Neuronal stem cell (in vitro differentiated cells): Measurements from ENCODE around the gene DCAF11.

ENCODE experiments used
- DNase-seq: peaks from one replicate; pipeline ENCODE4 v3.0.0-alpha.2; 2013; ENCODE audit warnings: low spot score
- H2AFZ ChIP-seq: one replicate; pipeline ENCODE4 v1.6.1; 2013; ENCODE audit warnings: mild to moderate bottlenecking, low read length, inconsistent platforms
- H2AK5ac ChIP-seq: 2 replicates; pipeline ENCODE4 v1.6.1; 2013; ENCODE audit warnings: low read depth, mild to moderate bottlenecking, inconsistent platforms, low read length, moderate library complexity, mixed read lengths
- H2BK120ac ChIP-seq: 2 replicates; pipeline ENCODE4 v1.6.1; 2013; ENCODE audit warnings: low read depth, mild to moderate bottlenecking, inconsistent platforms, low read length, moderate library complexity, mixed read lengths
- H2BK12ac ChIP-seq: one replicate; pipeline ENCODE4 v1.6.1; 2013; ENCODE audit warnings: low read length, inconsistent platforms
- H2BK15ac ChIP-seq: 2 replicates; pipeline ENCODE4 v1.6.1; 2013; ENCODE audit warnings: mild to moderate bottlenecking, low read length, inconsistent platforms, mixed read lengths
- H2BK5ac ChIP-seq: one replicate; pipeline ENCODE4 v1.6.1; 2013; ENCODE audit warnings: inconsistent platforms, mild to moderate bottlenecking, low read length, moderate library complexity
- H3K14ac ChIP-seq: one replicate; pipeline ENCODE4 v1.6.1; 2013; ENCODE audit warnings: low read length, inconsistent platforms
- H3K18ac ChIP-seq: 2 replicates; pipeline ENCODE4 v1.6.1; 2013; ENCODE audit warnings: low read length, inconsistent platforms
- H3K23ac ChIP-seq: 2 replicates; pipeline ENCODE4 v1.6.1; 2013; ENCODE audit warnings: low read depth, mild to moderate bottlenecking, mixed read lengths, low read length, inconsistent platforms; ENCODE audit not compliant: poor library complexity
- H3K27ac ChIP-seq: replicated peaks from 3 replicates; pipeline ENCODE4 v1.5.1; 2013; ENCODE audit warnings: low read length, inconsistent platforms
- H3K27me3 ChIP-seq, 3 experiments: 2 replicates each; pipeline ENCODE4 v1.6.1; 2013; ENCODE audit warnings: low read length in 3 of 3, mild to moderate bottlenecking in 2 of 3, inconsistent platforms in 1 of 3, low read depth in 1 of 3, mixed read lengths in 1 of 3, moderate library complexity in 1 of 3; ENCODE audit not compliant: control insufficient read depth in 3 of 3, insufficient read depth in 3 of 3
- H3K36me3 ChIP-seq, 2 donors: replicated peaks in 1 of 2; 2 replicates each; pipeline ENCODE4 v1.6.1; 2013; ENCODE audit warnings: low read length in 2 of 2; ENCODE audit not compliant: control insufficient read depth in 2 of 2, insufficient read depth in 2 of 2
- H3K4ac ChIP-seq: 2 replicates; pipeline ENCODE4 v1.6.1; 2013; ENCODE audit warnings: inconsistent platforms, mild to moderate bottlenecking, low read length, moderate library complexity
- H3K4me1 ChIP-seq, 2 donors: 1 replicate in 1 of 2; 2 replicates in 1 of 2; pipeline ENCODE4 v1.6.1; 2013; ENCODE audit warnings: low read length in 2 of 2, low read depth in 1 of 2; ENCODE audit not compliant: control insufficient read depth in 2 of 2, insufficient read depth in 1 of 2
- H3K4me2 ChIP-seq: one replicate; pipeline ENCODE4 v1.6.1; 2013; ENCODE audit warnings: mild to moderate bottlenecking, low read length, inconsistent platforms; ENCODE audit not compliant: insufficient read depth, poor library complexity, severe bottlenecking
- H3K4me3 ChIP-seq, 2 donors: 2 replicates each; pipeline ENCODE4 v1.5.1; 2013; ENCODE audit warnings: low read length in 2 of 2, mild to moderate bottlenecking in 2 of 2, inconsistent platforms in 1 of 2, moderate library complexity in 1 of 2
- H3K79me1 ChIP-seq: one replicate; pipeline ENCODE4 v1.6.1; 2013; ENCODE audit warnings: low read depth, mild to moderate bottlenecking, inconsistent platforms, low read length, moderate library complexity
- H3K9ac ChIP-seq: one replicate; pipeline ENCODE4 v1.6.1; 2013; ENCODE audit warnings: mild to moderate bottlenecking, low read depth, low read length, inconsistent platforms; ENCODE audit not compliant: poor library complexity
- H3K9me3 ChIP-seq, 2 donors: replicated peaks in 1 of 2; 2 replicates each; pipeline versions ENCODE3 to v1.6.1; 2013; ENCODE audit warnings: low read length in 2 of 2, mild to moderate bottlenecking in 2 of 2, inconsistent platforms in 1 of 2, low read depth in 1 of 2, mixed read lengths in 1 of 2, moderate library complexity in 1 of 2; ENCODE audit not compliant: control insufficient read depth in 2 of 2, insufficient read depth in 1 of 2
- H4K8ac ChIP-seq: one replicate; pipeline ENCODE4 v1.6.1; 2013; ENCODE audit warnings: low read depth, mild to moderate bottlenecking, inconsistent platforms, low read length, moderate library complexity
- H4K91ac ChIP-seq: one replicate; pipeline ENCODE4 v1.6.1; 2013; ENCODE audit warnings: low read length, low read depth, mild to moderate bottlenecking, inconsistent platforms; ENCODE audit not compliant: poor library complexity
- WGBS, 2 donors: extraction: QIAGEN DNeasy Blood & Tissue Kit; methylation state at CpG; one replicate each; pipeline ENCODE4 v1.1.7; 2013; ENCODE audit warnings: missing lambda C conversion rate in 2 of 2, mixed read lengths in 1 of 2; ENCODE audit not compliant: insufficient read length in 2 of 2, insufficient replicate concordance in 1 of 2; ENCODE audit errors: extremely low coverage in 2 of 2; 5-methylcytosine and 5-hydroxymethylcytosine counted together

Gene DCAF11

DNA sequence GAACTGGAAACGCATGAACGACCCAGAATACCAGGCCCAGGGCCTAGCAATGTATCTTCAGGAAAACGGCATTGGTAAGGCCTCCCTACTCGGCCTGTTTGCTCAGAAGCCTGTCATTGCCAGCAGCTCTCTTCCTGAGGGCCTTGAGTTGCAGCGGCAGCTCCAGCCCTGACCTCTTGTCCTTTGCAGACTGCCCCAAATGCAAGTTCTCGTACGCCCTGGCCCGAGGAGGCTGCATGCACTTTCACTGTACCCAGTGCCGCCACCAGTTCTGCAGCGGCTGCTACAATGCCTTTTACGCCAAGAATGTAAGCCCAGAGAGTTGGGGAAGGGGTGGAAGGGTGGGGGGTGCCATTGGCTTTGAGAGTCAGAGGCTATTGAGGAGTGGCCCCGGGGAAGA, 42.8 kb downstream of the DCAF11 start:
- no peaks in the 10 kb centered on the region for H3K79me1 ChIP-seq
- no peak overlapping the region for H3K4me3 ChIP-seq
- H3K9ac ChIP-seq: no peak overlapping the region
- no peak for DNase-seq
- no peak overlapping the region for H2AK5ac ChIP-seq
- no peak overlapping the region for H3K4ac ChIP-seq
- H2BK15ac ChIP-seq: no peak overlapping the region
- H3K4me1 ChIP-seq: peaks cover 7 to 13% of the 10 kb centered on the region in 2 donors
- H2BK120ac ChIP-seq: no peak overlapping the region
- no peak overlapping the region for H4K8ac ChIP-seq
- H3K36me3 ChIP-seq: peaks cover 42 to 70% of the 10 kb centered on the region in 2 donors
- no peaks in the 10 kb centered on the region for H3K9me3 ChIP-seq
- no CpG with 5 or more reads among the region's 12 CpGs for WGBS, 2 donors
- no peak overlapping the region for H4K91ac ChIP-seq
- H3K27ac ChIP-seq: no peak overlapping the region
- H3K18ac ChIP-seq: no peak overlapping the region
- H3K27me3 ChIP-seq: no peaks in the 10 kb centered on the region
- H2BK5ac ChIP-seq: no peak overlapping the region
- no peak overlapping the region for H3K23ac ChIP-seq
- H2AFZ ChIP-seq: no peak overlapping the region
- no peak overlapping the region for H3K14ac ChIP-seq
- no peak overlapping the region for H2BK12ac ChIP-seq
- no peak overlapping the region for H3K4me2 ChIP-seq

DNA sequence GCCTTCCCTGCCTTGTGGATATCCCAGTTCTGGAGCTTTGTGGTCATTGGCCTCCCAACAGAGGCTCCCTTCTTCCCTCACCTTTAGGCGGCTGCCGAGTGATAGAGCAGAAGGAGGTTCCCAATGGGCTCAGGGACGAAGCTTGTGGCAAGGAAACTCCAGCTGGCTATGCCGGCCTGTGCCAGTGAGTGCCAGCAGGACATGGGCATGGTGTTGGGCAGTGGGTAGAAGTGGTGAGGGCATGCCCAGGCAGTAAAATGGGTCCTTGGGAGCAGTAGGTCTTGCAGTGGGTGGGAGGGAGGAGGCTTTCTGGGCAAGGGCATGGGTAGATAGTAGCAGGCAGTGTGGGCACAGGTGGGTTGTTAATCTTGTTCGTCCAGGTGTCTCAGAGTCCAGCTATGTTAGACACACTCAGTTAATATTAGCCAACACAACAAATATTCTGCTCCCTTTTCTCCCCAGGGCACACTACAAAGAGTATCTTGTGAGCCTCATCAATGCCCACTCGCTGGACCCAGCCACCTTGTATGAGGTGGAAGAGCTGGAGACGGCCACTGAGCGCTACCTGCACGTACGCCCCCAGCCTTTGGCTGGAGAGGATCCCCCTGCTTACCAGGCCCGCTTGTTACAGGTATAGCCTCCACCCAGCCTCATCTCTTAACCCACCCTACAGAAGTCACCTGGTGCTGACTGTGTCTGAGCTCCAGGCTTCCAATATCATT, 45.4 kb downstream of the DCAF11 start:
- H4K8ac ChIP-seq: no peak overlapping the region
- no peak overlapping the region for H2AFZ ChIP-seq
- H3K9me3 ChIP-seq: no peaks in the 10 kb centered on the region
- no peak for DNase-seq
- no peak overlapping the region for H2AK5ac ChIP-seq
- no peak overlapping the region for H3K18ac ChIP-seq
- H3K14ac ChIP-seq: no peak overlapping the region
- no peak overlapping the region for H2BK12ac ChIP-seq
- H3K9ac ChIP-seq: no peak overlapping the region
- H2BK5ac ChIP-seq: no peak overlapping the region
- no CpG with 5 or more reads among the region's 11 CpGs for whole genome bisulfite sequencing, 2 donors
- no peak overlapping the region for H3K23ac ChIP-seq
- H3K4me1 ChIP-seq: peaks cover 7 to 13% of the 10 kb centered on the region in 2 donors
- H2BK120ac ChIP-seq: no peak overlapping the region
- no peak overlapping the region for H3K4ac ChIP-seq
- peaks cover 43 to 73% of the 10 kb centered on the region in 2 donors for H3K36me3 ChIP-seq
- H2BK15ac ChIP-seq: no peak overlapping the region
- no peak overlapping the region for H3K4me2 ChIP-seq
- no peaks in the 10 kb centered on the region for H3K27me3 ChIP-seq
- no peak overlapping the region for H3K27ac ChIP-seq
- no peak overlapping the region for H4K91ac ChIP-seq
- H3K79me1 ChIP-seq: no peaks in the 10 kb centered on the region
- peak overlapping the region in 1 of 2 donors; percentile 13 for H3K4me3 ChIP-seq

DNA sequence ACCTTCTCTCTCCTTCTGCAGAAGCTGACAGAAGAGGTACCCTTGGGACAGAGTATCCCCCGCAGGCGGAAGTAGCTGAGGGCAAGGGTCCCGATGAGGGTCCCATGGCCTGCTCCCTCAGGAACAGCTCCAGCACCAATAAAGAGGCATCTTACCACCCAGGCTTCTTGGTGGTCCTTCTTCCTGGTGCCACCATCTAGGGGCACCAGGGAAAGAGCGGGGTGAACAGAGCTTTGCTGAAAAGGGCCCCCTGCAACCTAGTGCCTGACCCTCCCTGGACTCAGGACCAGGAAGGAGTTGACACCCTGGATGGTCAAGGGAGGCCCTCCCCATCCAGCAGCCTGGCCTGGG, 45.9 kb downstream of the DCAF11 start:
- no peak overlapping the region for H2BK5ac ChIP-seq
- H4K91ac ChIP-seq: no peak overlapping the region
- no peaks in the 10 kb centered on the region for H3K79me1 ChIP-seq
- WGBS, 2 donors: no CpG with 5 or more reads among the region's 4 CpGs
- no peak overlapping the region for H3K23ac ChIP-seq
- H3K27me3 ChIP-seq: no peaks in the 10 kb centered on the region
- no peak overlapping the region for H3K9ac ChIP-seq
- H3K4me2 ChIP-seq: no peak overlapping the region
- H3K4me1 ChIP-seq: peaks cover 7 to 13% of the 10 kb centered on the region in 2 donors
- H2BK120ac ChIP-seq: no peak overlapping the region
- H2AK5ac ChIP-seq: no peak overlapping the region
- no peak overlapping the region for H4K8ac ChIP-seq
- no peak overlapping the region for H3K18ac ChIP-seq
- DNase-seq: no peak
- H3K4me3 ChIP-seq: no peak overlapping the region
- no peak overlapping the region for H2AFZ ChIP-seq
- no peak overlapping the region for H3K4ac ChIP-seq
- H3K9me3 ChIP-seq: no peaks in the 10 kb centered on the region
- no peak overlapping the region for H3K14ac ChIP-seq
- no peak overlapping the region for H3K27ac ChIP-seq
- peaks cover 43 to 73% of the 10 kb centered on the region in 2 donors for H3K36me3 ChIP-seq
- no peak overlapping the region for H2BK12ac ChIP-seq
- H2BK15ac ChIP-seq: no peak overlapping the region

DNA sequence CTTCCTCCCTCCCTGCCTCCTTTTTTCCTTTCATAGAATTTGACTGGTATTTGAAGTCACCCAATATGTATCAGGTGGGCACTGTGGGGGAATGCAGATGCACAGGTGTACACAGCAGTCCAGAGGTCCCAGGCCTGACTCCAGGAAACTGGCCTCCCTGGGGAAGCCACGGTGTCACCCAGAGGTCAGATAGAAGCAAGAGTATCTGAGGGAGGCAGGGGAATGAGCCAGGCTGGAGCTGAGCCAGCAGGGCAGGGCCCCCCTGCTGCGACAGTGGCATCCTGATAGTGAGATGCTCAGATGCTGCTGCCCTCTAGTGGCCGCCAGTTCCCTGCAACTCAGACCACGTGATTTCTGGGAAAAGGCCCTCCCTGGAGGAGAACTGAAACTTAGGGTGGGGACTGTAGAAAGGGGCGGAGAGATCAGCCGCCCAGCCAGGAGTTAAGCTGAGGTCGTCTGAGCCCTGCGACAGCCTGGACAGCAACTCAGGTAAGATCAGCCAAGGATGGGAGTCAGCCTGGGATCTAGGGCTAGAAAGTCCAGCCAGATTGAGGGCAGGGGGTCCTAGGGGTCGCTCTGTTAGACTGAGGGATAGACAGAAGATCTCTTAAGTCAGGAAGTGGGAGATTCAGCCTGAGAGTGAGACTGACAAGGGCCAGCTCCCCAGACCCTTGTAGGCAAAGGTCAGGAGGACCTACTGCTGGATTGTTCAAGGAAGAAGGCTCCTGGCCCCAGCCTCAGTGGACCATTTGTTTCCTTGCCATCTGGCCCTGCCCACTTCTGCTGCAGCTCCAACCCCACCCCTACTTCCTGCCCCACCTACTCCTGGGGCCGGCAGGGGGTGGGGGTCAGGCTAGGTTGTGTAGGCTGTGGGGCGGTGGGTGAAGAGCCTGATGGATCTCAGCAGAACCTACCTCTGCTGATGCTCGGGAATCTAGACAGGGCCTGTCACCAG, 46.5 kb downstream of the DCAF11 start, which contains the start of gene IRF9:
Gene IRF9 (plus strand): TSS at position 416 of the 955 bp plus-strand sequence. CDS start 880 bp downstream, outside the sequence.
- Histone ChIP-seq H4K91ac (no peak within 1 kb of the TSS), H2AFZ (peak within 1 kb of the TSS; percentile 78), H3K14ac (peak within 1 kb of the TSS; percentile 17), H3K4me2 (peak within 1 kb of the TSS; percentile 58), H2BK5ac (peak within 1 kb of the TSS; percentile 19), H3K4me3 (peak within 1 kb of the TSS in 1 of 2 donors; percentile 50), H3K9me3 (no peaks in the 10 kb centered on the region), H4K8ac (no peak within 1 kb of the TSS), H3K4me1 (peaks cover 7 to 13% of the 10 kb centered on the region in 2 donors), H3K9ac (peak within 1 kb of the TSS; percentile 82), H2BK120ac (no peak within 1 kb of the TSS), H3K27ac (peak within 1 kb of the TSS; percentile 70), H3K18ac (peak within 1 kb of the TSS; percentile 70), H3K4ac (no peak within 1 kb of the TSS), H3K27me3 (no peaks in the 10 kb centered on the region), H2BK15ac (no peak within 1 kb of the TSS), H3K79me1 (no peaks in the 10 kb centered on the region), H2AK5ac (peak within 1 kb of the TSS; percentile 82), H3K36me3 (peaks cover 42 to 73% of the 10 kb centered on the region in 2 donors), H2BK12ac (no peak within 1 kb of the TSS), H3K23ac (peak within 1 kb of the TSS; percentile 37)
- DNase-seq: peak; percentile 97
- WGBS, 2 donors: no CpG with 5 or more reads among the region's 12 CpGs
